Measurements from ENCODE around the gene KRTAP29-1. TPM values are rescaled to one million over a fixed set of nuclear protein-coding genes. Genes with fewer than 3 reads are reported as not detected.
"Not testable (repeated sequence)": the region's sequence is repeated elsewhere in the genome, so short reads cannot be mapped to it uniquely, and the experiment has no call there.

The KRTAP29-1 gene, protein sequence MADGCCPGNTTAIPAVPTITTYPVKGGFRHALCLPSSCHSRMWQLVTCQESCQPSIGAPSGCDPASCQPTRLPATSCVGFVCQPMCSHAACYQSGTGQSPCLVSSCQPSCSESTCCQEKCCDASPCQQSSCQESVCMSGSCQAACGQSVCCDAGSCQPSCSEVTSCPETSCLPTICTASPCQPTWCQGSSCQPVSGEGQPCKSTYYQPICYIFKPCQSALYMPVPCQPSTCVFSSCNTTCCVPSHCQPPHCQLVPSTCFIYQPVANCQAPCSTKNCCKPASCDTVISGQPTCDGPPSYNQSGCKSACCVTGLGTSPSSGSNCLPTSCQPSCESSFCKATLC
- not detected in 2 replicates for total RNA-seq
- long read RNA-seq: 0 reads

DNA sequence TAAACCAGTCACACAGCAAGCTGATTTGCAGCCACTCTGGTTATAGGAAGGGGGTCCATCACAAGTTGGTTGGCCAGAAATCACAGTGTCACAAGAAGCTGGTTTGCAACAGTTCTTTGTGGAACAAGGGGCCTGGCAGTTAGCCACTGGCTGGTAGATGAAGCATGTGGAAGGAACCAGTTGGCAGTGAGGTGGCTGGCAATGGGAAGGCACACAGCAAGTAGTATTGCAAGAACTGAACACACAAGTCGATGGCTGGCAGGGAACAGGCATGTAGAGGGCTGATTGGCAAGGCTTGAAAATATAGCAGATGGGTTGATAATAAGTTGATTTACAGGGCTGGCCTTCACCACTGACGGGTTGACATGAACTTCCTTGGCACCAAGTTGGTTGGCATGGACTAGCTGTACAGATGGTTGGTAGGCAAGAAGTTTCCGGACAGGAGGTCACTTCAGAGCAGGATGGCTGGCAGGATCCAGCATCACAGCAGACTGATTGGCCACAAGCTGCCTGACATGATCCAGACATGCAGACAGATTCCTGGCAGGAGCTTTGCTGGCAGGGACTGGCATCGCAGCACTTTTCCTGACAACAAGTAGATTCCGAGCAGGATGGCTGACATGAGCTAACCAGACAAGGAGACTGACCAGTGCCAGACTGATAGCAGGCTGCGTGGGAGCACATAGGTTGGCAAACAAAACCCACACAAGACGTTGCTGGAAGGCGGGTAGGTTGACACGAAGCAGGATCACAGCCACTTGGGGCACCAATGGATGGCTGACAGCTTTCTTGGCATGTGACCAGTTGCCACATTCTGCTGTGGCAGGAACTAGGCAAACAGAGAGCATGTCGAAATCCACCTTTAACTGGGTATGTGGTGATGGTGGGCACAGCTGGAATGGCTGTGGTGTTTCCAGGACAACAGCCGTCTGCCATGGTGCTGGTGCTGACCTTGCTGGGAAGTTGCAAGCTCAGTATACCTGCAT is at the start of gene KRTAP29-1:
Gene KRTAP29-1 (minus strand): TSS at position 936 of the 986 bp plus-strand sequence. CDS start 0 bp downstream, at position 936.
- H3K27ac Mint-ChIP-seq (ENCODE audit: unreplicated experiment): no peak within 1 kb of the TSS

DNA sequence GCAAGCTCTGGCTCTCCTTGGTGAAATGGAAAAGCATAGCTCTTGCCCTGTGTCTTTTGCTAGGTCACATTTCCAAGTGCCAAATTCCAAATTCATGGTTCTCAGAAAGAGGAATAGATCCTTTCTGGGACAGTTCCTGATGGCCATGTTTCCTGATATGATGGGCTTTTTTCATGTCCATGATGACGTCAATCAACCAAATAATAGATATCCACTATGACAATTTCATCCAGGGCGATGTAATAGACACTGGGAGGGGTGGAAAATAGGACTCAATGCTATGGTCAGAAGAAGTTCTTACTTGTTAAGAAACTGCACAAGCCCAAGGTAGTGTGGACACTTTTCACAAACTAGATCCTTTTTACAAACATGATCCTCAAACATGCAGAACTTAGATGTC is 48.5 kb upstream of the KRTAP29-1 start:
- H3K36me3 Mint-ChIP-seq (ENCODE audit: low read depth): no peaks in the 10 kb centered on the region
- H3K27me3 Mint-ChIP-seq (ENCODE audit: low read depth): peaks cover 32% of the 10 kb centered on the region
- no peaks in the 10 kb centered on the region for H3K4me1 Mint-ChIP-seq
- peaks cover 5% of the 10 kb centered on the region for H3K9me3 Mint-ChIP-seq
- no peak for DNase-seq (ENCODE audit: low read depth, low spot score)
- TF ChIP-seq, protein P1, sequence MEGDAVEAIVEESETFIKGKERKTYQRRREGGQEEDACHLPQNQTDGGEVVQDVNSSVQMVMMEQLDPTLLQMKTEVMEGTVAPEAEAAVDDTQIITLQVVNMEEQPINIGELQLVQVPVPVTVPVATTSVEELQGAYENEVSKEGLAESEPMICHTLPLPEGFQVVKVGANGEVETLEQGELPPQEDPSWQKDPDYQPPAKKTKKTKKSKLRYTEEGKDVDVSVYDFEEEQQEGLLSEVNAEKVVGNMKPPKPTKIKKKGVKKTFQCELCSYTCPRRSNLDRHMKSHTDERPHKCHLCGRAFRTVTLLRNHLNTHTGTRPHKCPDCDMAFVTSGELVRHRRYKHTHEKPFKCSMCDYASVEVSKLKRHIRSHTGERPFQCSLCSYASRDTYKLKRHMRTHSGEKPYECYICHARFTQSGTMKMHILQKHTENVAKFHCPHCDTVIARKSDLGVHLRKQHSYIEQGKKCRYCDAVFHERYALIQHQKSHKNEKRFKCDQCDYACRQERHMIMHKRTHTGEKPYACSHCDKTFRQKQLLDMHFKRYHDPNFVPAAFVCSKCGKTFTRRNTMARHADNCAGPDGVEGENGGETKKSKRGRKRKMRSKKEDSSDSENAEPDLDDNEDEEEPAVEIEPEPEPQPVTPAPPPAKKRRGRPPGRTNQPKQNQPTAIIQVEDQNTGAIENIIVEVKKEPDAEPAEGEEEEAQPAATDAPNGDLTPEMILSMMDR (conservative IDR thresholded peaks at IDR 0.05): no peak
- H3K27ac Mint-ChIP-seq (ENCODE audit: unreplicated experiment): no peak overlapping the region
- H3K4me3 Mint-ChIP-seq: no peak overlapping the region

More for the DNA sequence above, at the start of gene KRTAP29-1:
- no peak for DNase-seq (ENCODE audit: low read depth, low spot score)
- peaks cover 8% of the 10 kb centered on the region for H3K9me3 Mint-ChIP-seq
- TF ChIP-seq, protein P1 (conservative IDR thresholded peaks at IDR 0.05): no peak
- H3K27me3 Mint-ChIP-seq (ENCODE audit: low read depth): peaks cover 11% of the 10 kb centered on the region
- H3K4me1 Mint-ChIP-seq: no peaks in the 10 kb centered on the region
- H3K36me3 Mint-ChIP-seq (ENCODE audit: low read depth): no peaks in the 10 kb centered on the region
- H3K4me3 Mint-ChIP-seq: no peak within 1 kb of the TSS

DNA sequence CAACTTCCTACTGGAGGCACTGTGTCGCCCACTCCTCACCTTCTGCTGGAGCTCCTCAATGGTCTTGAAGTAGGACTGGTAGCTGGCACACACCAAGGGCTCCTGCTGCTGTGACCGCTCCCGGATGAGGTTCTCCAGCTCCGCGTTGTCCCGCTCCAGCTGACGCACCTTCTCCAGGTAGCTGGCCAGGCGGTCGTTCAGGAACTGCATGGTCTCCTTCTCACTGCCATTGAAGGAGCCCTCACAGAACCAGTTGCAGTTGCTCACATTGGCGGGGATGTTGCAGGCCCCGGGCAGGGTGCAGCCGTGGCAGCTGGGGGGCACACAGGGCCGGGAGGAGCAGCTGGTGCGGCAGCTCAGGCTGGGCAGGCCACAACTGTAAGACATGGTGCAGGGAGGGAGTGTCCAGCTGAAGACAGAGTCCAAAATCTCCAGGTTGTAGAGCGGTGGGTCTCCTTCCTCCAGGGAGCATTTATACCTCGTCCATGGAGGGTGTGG is 47.8 kb upstream of the KRTAP29-1 start, which contains the start of gene KRT33A:
Gene KRT33A (minus strand): TSS at position 448 of the 498 bp plus-strand sequence. CDS start 61 bp downstream, at position 387.
- not testable (repeated sequence) for H3K36me3 Mint-ChIP-seq (ENCODE audit: low read depth); H3K9me3 Mint-ChIP-seq; H3K27ac Mint-ChIP-seq (ENCODE audit: unreplicated experiment); DNase-seq (ENCODE audit: low read depth, low spot score); H3K4me3 Mint-ChIP-seq; H3K4me1 Mint-ChIP-seq
- peaks cover 31% of the 10 kb centered on the region for H3K27me3 Mint-ChIP-seq (ENCODE audit: low read depth)

DNA sequence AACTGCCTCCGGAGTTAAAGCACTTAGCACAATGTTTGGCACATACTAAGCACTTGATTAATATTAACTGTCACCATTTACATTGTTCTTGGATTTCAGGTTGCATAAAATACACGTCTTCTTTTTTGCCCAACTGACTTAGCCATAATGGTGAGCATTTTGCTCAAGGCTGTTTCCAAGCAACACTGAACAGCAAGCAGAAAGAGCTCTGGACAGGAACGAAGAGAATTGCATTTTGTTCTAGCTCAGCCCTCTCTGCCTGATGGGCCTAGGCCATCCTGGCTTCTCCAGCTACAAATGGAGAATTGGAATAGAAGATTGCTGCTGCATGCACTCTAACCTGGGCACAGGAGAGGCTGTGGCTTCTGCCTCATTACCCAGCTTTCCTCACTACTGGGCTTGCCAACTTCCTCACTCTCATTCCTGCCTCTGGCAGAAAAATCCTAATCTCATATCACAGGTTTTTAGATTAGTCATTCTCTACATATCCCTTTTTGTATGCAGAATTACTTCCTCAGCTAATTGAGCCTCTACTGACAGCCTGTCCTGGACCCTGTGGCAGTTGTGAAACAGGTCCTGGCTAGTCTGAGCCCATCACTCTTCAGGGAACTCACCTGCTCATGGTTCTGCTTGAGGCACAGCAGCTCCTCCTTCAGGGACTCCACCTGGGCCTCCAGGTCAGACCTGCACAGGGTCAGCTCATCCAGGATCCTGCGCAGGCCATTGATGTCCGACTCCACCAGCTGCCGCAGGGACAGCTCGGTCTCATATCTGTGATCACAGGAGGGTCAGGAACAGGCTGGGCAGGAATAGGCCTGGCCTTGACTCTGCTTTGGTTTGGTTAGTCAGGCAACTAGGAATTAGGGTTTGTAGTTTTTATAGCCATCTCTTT is 45.5 kb upstream of the KRTAP29-1 start:
- no peak overlapping the region for H3K4me3 Mint-ChIP-seq
- no peak overlapping the region for H3K27ac Mint-ChIP-seq (ENCODE audit: unreplicated experiment)

DNA sequence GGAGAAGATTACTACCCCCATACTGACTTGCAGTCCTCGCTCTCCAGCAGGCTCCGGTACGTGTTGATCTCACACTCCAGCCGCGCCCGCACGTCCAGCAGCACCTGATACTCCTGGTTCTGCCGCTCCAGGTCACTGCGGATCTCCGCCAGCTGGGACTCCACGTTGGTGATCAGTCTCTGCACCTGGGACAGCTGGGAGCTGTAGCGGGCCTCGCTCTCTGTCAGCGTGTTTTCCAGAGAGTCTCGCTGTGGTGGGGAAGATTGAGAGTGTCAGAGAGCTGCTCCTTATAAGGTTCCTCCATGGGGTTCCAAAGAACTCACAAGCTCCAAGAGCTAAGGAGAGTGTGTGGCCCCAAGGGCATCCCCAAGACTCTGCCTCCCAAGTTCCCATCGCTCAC is 43.8 kb upstream of the KRTAP29-1 start:
- H3K27me3 Mint-ChIP-seq (ENCODE audit: low read depth); H3K4me3 Mint-ChIP-seq; H3K27ac Mint-ChIP-seq (ENCODE audit: unreplicated experiment); DNase-seq (ENCODE audit: low read depth, low spot score): not testable (repeated sequence)
- H3K9me3 Mint-ChIP-seq: peaks cover 13% of the 10 kb centered on the region
- peaks cover 10% of the 10 kb centered on the region for H3K4me1 Mint-ChIP-seq
- peaks cover 12% of the 10 kb centered on the region for H3K36me3 Mint-ChIP-seq (ENCODE audit: low read depth)

More for the DNA sequence above, 45.5 kb upstream of the KRTAP29-1 start:
- Mint-ChIP-seq H3K4me1 (peaks cover 3% of the 10 kb centered on the region), H3K27me3 (ENCODE audit: low read depth) (peaks cover 19% of the 10 kb centered on the region), H3K36me3 (ENCODE audit: low read depth) (peaks cover 3% of the 10 kb centered on the region), H3K9me3 (peaks cover 12% of the 10 kb centered on the region)
- no peak for DNase-seq (ENCODE audit: low read depth, low spot score)
- TF ChIP-seq, protein P1 (conservative IDR thresholded peaks at IDR 0.05): no peak
